GM23338 (cell line): Measurements from ENCODE around the gene HNRNPA1. TPM values are rescaled to one million over a fixed set of nuclear protein-coding genes. Genes with fewer than 3 reads are reported as not detected.
A peak's percentile ranks its signal among the peaks of the same experiment; 100 is the strongest.

Source experiments
- ATAC-seq: fragments of 200-7000 bp; cut with Tn5 transposase; 3 replicates; pipeline ENCODE4 v1.9.1; 2020
- DNase-seq: peaks from one replicate; pipeline ENCODE4 v3.0.0-alpha.2; 2015; ENCODE audit warnings: low spot score
- H2AFZ ChIP-seq: fragments of 200-600 bp; sonication (generic); 2 replicates; pipeline ENCODE4 v1.8.0; 2016; ENCODE audit warnings: antibody characterized with exemption, mild to moderate bottlenecking, moderate library complexity
- H3F3A ChIP-seq: fragments of 200-600 bp; sonication (generic); replicated peaks from 2 replicates; pipeline ENCODE4 v1.8.0; 2017; ENCODE audit warnings: antibody characterized with exemption, mixed run types, low read depth
- H3K27ac ChIP-seq: fragments of 200-600 bp; sonication (generic); 2 replicates; pipeline ENCODE4 v1.6.1; 2016; ENCODE audit warnings: low read depth
- H3K27me3 ChIP-seq: fragments of 200-600 bp; sonication (generic); 2 replicates; pipeline ENCODE4 v1.8.0; 2016; ENCODE audit warnings: mild to moderate bottlenecking, mixed run types, moderate library complexity; ENCODE audit not compliant: insufficient read depth
- H3K36me3 ChIP-seq: fragments of 200-600 bp; sonication (generic); 2 replicates; pipeline ENCODE4 v1.8.0; 2016; ENCODE audit warnings: mild to moderate bottlenecking; ENCODE audit not compliant: insufficient read depth
- H3K4me1 ChIP-seq: fragments of 200-600 bp; sonication (generic); 2 replicates; pipeline ENCODE4 v1.8.0; 2016; ENCODE audit warnings: mild to moderate bottlenecking, moderate library complexity; ENCODE audit not compliant: insufficient read depth
- H3K4me2 ChIP-seq: fragments of 200-600 bp; sonication (generic); 2 replicates; pipeline ENCODE4 v1.7.1; 2017; ENCODE audit warnings: mixed run types
- H3K4me3 ChIP-seq: fragments of 200-600 bp; sonication (generic); 2 replicates; pipeline ENCODE4 v1.6.1; 2016; ENCODE audit warnings: mixed run types
- H3K79me2 ChIP-seq: fragments of 200-600 bp; sonication (generic); replicated peaks from 2 replicates; pipeline ENCODE4 v1.8.0; 2017; ENCODE audit warnings: mild to moderate bottlenecking; ENCODE audit not compliant: insufficient read depth
- H3K9me2 ChIP-seq: fragments of 200-600 bp; sonication (generic); 2 replicates; pipeline ENCODE4 v1.8.0; 2017; ENCODE audit not compliant: insufficient read depth
- H4K20me1 ChIP-seq: fragments of 200-600 bp; sonication (generic); replicated peaks from 2 replicates; pipeline ENCODE4 v1.8.0; 2017; ENCODE audit warnings: mild to moderate bottlenecking; ENCODE audit not compliant: insufficient read depth
- H3K27ac Mint-ChIP-seq: 2 replicates; pipeline ENCODE4 v1.8.0; 2020; ENCODE audit warnings: inconsistent platforms, mild to moderate bottlenecking, moderate library complexity, mixed read lengths
- H3K27me3 Mint-ChIP-seq: 3 replicates; pipeline ENCODE4 v1.8.0; 2022; ENCODE audit warnings: low read depth, mild to moderate bottlenecking, moderate library complexity, mixed read lengths, inconsistent platforms; ENCODE audit not compliant: insufficient read depth, poor library complexity
- H3K36me3 Mint-ChIP-seq: 3 replicates; pipeline ENCODE4 v1.8.0; 2021; ENCODE audit warnings: low read depth, mild to moderate bottlenecking, inconsistent platforms, moderate library complexity, mixed read lengths
- H3K4me1 Mint-ChIP-seq: 3 replicates; pipeline ENCODE4 v1.8.0; 2020; ENCODE audit warnings: mild to moderate bottlenecking, inconsistent platforms, mixed read lengths
- H3K4me3 Mint-ChIP-seq: 3 replicates; pipeline ENCODE4 v1.8.0; 2021; ENCODE audit warnings: moderate library complexity, mild to moderate bottlenecking, inconsistent platforms, mixed read lengths
- H3K9me3 Mint-ChIP-seq: 3 replicates; pipeline ENCODE4 v1.8.0; 2020; ENCODE audit warnings: moderate library complexity, mild to moderate bottlenecking, inconsistent platforms, mixed read lengths
- EZH2 ChIP-seq: fragments of 200-600 bp; sonication (generic); IDR thresholded peaks from one replicate; pipeline ENCODE4 v1.8.0; 2017; ENCODE audit warnings: antibody characterized with exemption, mild to moderate bottlenecking, low read depth; ENCODE audit not compliant: unreplicated experiment
- EZH2phosphoT487 ChIP-seq: fragments of 200-600 bp; sonication (generic); IDR thresholded peaks from one replicate; pipeline ENCODE4 v1.8.1; 2018; ENCODE audit warnings: antibody characterized with exemption; ENCODE audit not compliant: unreplicated experiment
- JUNB ChIP-seq: IDR thresholded peaks from one replicate; pipeline ENCODE4 v1.6.1; 2016; ENCODE audit warnings: antibody characterized with exemption; ENCODE audit not compliant: unreplicated experiment
- NANOG ChIP-seq: IDR thresholded peaks from 2 replicates; pipeline ENCODE4 v1.6.1; 2016; ENCODE audit warnings: antibody characterized with exemption, borderline replicate concordance
- POLR2AphosphoS5 ChIP-seq: IDR thresholded peaks from 2 replicates; pipeline ENCODE4 v1.6.1; 2016; ENCODE audit warnings: antibody characterized with exemption, low read depth
- STAT1 ChIP-seq: IDR thresholded peaks from one replicate; pipeline ENCODE4 v1.6.1; 2016; ENCODE audit warnings: antibody characterized with exemption; ENCODE audit not compliant: unreplicated experiment
- ZNF331 ChIP-seq: fragments of 250-450 bp; sonication (Bioruptor Pico); IDR thresholded peaks from 2 replicates; pipeline ENCODE4 v1.5.0; 2020; ENCODE audit warnings: low read depth, mild to moderate bottlenecking, moderate library complexity
- polyA plus RNA-seq: library from polyadenylated mRNA; unstranded; fragments of >200 nt; fragmentation: Nextera tagmentation; extraction: Ambion mirVana; gene quantifications from 2 replicates; pipeline ENCODE4 v1.2.1, GENCODE V29; 2016
- total RNA-seq: library from RNA; depleted of rRNA; stranded (reverse); fragments of >200 nt; shearing (Covaris generic); gene quantifications from 2 replicates; pipeline ENCODE4 v1.2.3, GENCODE V29; 2014
- TF ChIP-seq, protein P1 (sequence below): IDR thresholded peaks from one replicate; pipeline ENCODE4 v1.6.1; 2018; ENCODE audit warnings: antibody characterized with exemption; ENCODE audit not compliant: unreplicated experiment
- TF ChIP-seq, protein P2 (sequence below), 2 experiments: fragments of 200-600 bp in 1 of 2; sonication (generic) in 1 of 2; conservative IDR thresholded peaks; 2 replicates each; pipeline versions ENCODE4 v1.5.1 to v1.6.1; 2016 to 2017; ENCODE audit warnings: antibody characterized with exemption in 2 of 2, low read depth in 2 of 2, mild to moderate bottlenecking in 2 of 2, moderate library complexity in 1 of 2

The HNRNPA1 gene
- total and polyA plus RNA-seq, 2 experiments from 2014 or later, result 1,104 to 2,576 TPM

DNA sequence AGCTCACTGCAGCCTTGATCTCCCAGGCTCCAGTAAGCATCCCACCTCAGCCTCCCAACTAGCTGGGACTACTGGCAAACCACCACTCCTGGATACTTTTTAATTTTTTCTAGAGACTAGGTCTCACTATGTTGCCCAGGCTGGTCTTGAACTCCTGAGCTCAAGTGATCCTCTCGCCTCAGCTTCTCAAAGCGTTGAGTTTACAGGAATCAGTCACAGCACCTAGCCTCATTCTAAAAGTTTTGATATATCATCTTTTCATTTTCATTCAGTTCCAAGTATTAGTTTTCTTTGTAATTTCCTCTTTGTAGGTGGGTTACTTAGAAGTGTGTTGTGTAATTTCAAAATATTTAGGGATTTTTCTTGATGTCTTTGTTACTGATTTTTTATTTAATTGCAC is 10.2 kb upstream of the HNRNPA1 start:
- H3K4me3 Mint-ChIP-seq, result no peak overlapping the region

DNA sequence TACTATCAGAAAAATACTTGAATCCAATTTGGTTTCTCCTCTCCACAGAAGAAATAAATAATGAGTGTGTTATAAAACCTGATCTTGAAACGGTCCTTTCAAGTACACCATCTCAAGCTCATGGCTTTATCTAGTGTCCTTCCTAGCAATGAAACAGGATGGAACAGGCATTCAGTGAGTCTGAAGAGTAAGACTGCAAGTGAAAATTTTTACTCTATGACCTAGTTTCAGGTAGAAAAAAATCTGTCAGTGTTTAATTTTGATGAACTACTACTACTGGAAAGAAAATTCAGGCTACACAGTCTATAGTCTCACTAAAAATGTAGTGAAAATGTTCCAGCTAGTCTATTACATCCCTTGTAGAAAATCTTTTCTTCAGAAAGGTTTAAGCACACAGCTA is 8.3 kb upstream of the HNRNPA1 start:
- Histone ChIP-seq H3K4me3 (no peak overlapping the region), H3K4me1 (0 out of 2 replicates have a peak, but pooled peaks cover 8% of the 10 kb centered on the region), H3F3A (no peaks in the 10 kb centered on the region), H4K20me1 (peaks cover 22% of the 10 kb centered on the region), H3K36me3 (peaks cover 11% of the 10 kb centered on the region; the same call in 1 of the 2 replicates), H3K9me2 (no peaks in the 10 kb centered on the region), H3K27ac (no peak overlapping the region), H3K4me2 (no peak overlapping the region), H2AFZ (no peak overlapping the region), H3K79me2 (peaks cover 45% of the 10 kb centered on the region), H3K27me3 (no peaks in the 10 kb centered on the region)
- TF ChIP-seq EZH2phosphoT487 (no peak), JUNB (no peak), POLR2AphosphoS5 (no peak), EZH2 (no peak), ZNF331 (CRISPR knock-in tag) (no peak), STAT1 (no peak), NANOG (no peak)
- TF ChIP-seq, protein P1, sequence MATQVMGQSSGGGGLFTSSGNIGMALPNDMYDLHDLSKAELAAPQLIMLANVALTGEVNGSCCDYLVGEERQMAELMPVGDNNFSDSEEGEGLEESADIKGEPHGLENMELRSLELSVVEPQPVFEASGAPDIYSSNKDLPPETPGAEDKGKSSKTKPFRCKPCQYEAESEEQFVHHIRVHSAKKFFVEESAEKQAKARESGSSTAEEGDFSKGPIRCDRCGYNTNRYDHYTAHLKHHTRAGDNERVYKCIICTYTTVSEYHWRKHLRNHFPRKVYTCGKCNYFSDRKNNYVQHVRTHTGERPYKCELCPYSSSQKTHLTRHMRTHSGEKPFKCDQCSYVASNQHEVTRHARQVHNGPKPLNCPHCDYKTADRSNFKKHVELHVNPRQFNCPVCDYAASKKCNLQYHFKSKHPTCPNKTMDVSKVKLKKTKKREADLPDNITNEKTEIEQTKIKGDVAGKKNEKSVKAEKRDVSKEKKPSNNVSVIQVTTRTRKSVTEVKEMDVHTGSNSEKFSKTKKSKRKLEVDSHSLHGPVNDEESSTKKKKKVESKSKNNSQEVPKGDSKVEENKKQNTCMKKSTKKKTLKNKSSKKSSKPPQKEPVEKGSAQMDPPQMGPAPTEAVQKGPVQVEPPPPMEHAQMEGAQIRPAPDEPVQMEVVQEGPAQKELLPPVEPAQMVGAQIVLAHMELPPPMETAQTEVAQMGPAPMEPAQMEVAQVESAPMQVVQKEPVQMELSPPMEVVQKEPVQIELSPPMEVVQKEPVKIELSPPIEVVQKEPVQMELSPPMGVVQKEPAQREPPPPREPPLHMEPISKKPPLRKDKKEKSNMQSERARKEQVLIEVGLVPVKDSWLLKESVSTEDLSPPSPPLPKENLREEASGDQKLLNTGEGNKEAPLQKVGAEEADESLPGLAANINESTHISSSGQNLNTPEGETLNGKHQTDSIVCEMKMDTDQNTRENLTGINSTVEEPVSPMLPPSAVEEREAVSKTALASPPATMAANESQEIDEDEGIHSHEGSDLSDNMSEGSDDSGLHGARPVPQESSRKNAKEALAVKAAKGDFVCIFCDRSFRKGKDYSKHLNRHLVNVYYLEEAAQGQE, result no peak
- TF ChIP-seq, protein P2, sequence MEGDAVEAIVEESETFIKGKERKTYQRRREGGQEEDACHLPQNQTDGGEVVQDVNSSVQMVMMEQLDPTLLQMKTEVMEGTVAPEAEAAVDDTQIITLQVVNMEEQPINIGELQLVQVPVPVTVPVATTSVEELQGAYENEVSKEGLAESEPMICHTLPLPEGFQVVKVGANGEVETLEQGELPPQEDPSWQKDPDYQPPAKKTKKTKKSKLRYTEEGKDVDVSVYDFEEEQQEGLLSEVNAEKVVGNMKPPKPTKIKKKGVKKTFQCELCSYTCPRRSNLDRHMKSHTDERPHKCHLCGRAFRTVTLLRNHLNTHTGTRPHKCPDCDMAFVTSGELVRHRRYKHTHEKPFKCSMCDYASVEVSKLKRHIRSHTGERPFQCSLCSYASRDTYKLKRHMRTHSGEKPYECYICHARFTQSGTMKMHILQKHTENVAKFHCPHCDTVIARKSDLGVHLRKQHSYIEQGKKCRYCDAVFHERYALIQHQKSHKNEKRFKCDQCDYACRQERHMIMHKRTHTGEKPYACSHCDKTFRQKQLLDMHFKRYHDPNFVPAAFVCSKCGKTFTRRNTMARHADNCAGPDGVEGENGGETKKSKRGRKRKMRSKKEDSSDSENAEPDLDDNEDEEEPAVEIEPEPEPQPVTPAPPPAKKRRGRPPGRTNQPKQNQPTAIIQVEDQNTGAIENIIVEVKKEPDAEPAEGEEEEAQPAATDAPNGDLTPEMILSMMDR (conservative IDR thresholded peaks at IDR 0.05; ENCODE audit: low read depth in 2 of 2), result no peak
- H3K4me1 Mint-ChIP-seq, result peaks cover 11% of the 10 kb centered on the region; the same call in 2 of the 3 replicates
- H3K27ac Mint-ChIP-seq, result no peak overlapping the region
- DNase-seq, result no peak
- peaks cover 21% of the 10 kb centered on the region for H3K36me3 Mint-ChIP-seq
- no peak for ATAC-seq
- H3K9me3 Mint-ChIP-seq, result no peaks in the 10 kb centered on the region
- no peak overlapping the region for H3K4me3 Mint-ChIP-seq
- H3K27me3 Mint-ChIP-seq, result peaks cover 8% of the 10 kb centered on the region

More for the DNA sequence above, 10.2 kb upstream of the HNRNPA1 start:
- Histone ChIP-seq H3K27ac (peak overlapping the region; percentile 22; the same call in 1 of the 2 replicates), H3K9me2 (no peaks in the 10 kb centered on the region), H3K4me2 (no peak overlapping the region), H3K79me2 (peaks cover 34% of the 10 kb centered on the region), H3K36me3 (peaks cover 11% of the 10 kb centered on the region; the same call in 1 of the 2 replicates), H3K27me3 (no peaks in the 10 kb centered on the region), H2AFZ (no peak overlapping the region), H4K20me1 (peaks cover 16% of the 10 kb centered on the region), H3K4me3 (no peak overlapping the region), H3K4me1 (peaks cover 5% of the 10 kb centered on the region; the same call in 1 of the 2 replicates), H3F3A (no peaks in the 10 kb centered on the region; the same call in 1 of the 2 replicates)
- no peak overlapping the region for H3K27ac Mint-ChIP-seq
- peaks cover 4% of the 10 kb centered on the region for H3K27me3 Mint-ChIP-seq
- H3K36me3 Mint-ChIP-seq, result peaks cover 18% of the 10 kb centered on the region
- TF ChIP-seq NANOG (no peak), POLR2AphosphoS5 (0 out of 2 replicates have a peak, but pooled peaks have one; percentile 13)
- ATAC-seq (no peak; the same call in 2 of the 3 replicates), DNase-seq (no peak)
- peaks cover 3% of the 10 kb centered on the region for H3K4me1 Mint-ChIP-seq
- H3K9me3 Mint-ChIP-seq, result no peaks in the 10 kb centered on the region
